K562 (cell line): ENCODE measurements around the gene SIRPB2. TPM values are rescaled to one million over a fixed set of nuclear protein-coding genes. Genes with fewer than 3 reads are reported as not detected.
A peak's percentile ranks its signal among the peaks of the same experiment; 100 is the strongest.

Source experiments
- BRD9 ChIP-seq: fragments of 450-650 bp; IDR thresholded peaks from 2 replicates; pipeline ENCODE4 v1.6.1; 2018; ENCODE audit warnings: low read depth; ENCODE audit not compliant: partially characterized antibody
- CTBP1 ChIP-seq: fragments of 450-650 bp; IDR thresholded peaks from 2 replicates; pipeline ENCODE4 v1.6.1; 2016; ENCODE audit warnings: borderline replicate concordance
- GTF2E2 ChIP-seq: fragments of 200-800 bp; sonication (Bioruptor generic); IDR thresholded peaks from 2 replicates; pipeline ENCODE4 v1.6.1; 2016; ENCODE audit warnings: missing genetic modification characterization, missing compliant biosample characterization
- HDAC6 ChIP-seq: IDR thresholded peaks from 2 replicates; pipeline ENCODE4 v1.6.1; 2012; ENCODE audit warnings: low read depth, mild to moderate bottlenecking, control low read depth, inconsistent platforms, low read length, moderate library complexity
- NELFE ChIP-seq: IDR thresholded peaks from 2 replicates; pipeline ENCODE4 v1.6.1; 2011; ENCODE audit warnings: mild to moderate bottlenecking; ENCODE audit not compliant: insufficient read depth, insufficient read length
- NFE2L1 ChIP-seq: fragments of 450-650 bp; IDR thresholded peaks from 2 replicates; pipeline ENCODE4 v1.6.1; 2016; ENCODE audit warnings: missing genetic modification characterization, low read depth, mild to moderate bottlenecking, missing compliant biosample characterization, moderate library complexity, borderline replicate concordance
- XRCC5 ChIP-seq: fragments of 200-400 bp; formaldehyde crosslinking; IDR thresholded peaks from 2 replicates; pipeline ENCODE4 v1.6.1; 2017; ENCODE audit warnings: low read depth, mild to moderate bottlenecking, low read length
- ZEB2 ChIP-seq: fragments of 450-650 bp; IDR thresholded peaks from 2 replicates; pipeline ENCODE4 v1.6.1; 2016
- ZNF217 ChIP-seq: sonication (generic); formaldehyde crosslinking; IDR thresholded peaks from 2 replicates; pipeline ENCODE4 v1.8.0; 2022; ENCODE audit warnings: mild to moderate bottlenecking, missing genetic modification reagents
- polyA plus RNA-seq, 8 experiments: library from polyadenylated mRNA; depleted of rRNA in 4 of 8; stranded (reverse) in 5 of 8; unstranded in 3 of 8; fragments of >200 nt; fragmentation: Nextera tagmentation in 2 of 8; fragmentation: Illumina TruSeq in 1 of 8; extraction: Ambion mirVana in 2 of 8; extraction: Trizol in 1 of 8; gene quantifications; 2 replicates each; pipeline versions ENCODE4 v1.2.1 to v1.2.3, GENCODE V29; 2011 to 2014; ENCODE audit warnings: inconsistent platforms in 1 of 8, missing spikeins in 1 of 8
- total RNA-seq, 7 experiments: library from RNA; depleted of rRNA in 6 of 7; stranded (reverse); fragments of >200 nt in 6 of 7; fragmentation: Illumina TruSeq in 2 of 7; extraction: Trizol in 2 of 7; gene quantifications; 2 replicates each; pipeline versions ENCODE4 v1.2.1 to v1.2.3, GENCODE V29; 2011 to 2021; ENCODE audit warnings: low replicate concordance in 1 of 7
- TF ChIP-seq, protein P1 (sequence below), 2 experiments: IDR thresholded peaks in 1 of 2; conservative IDR thresholded peaks in 1 of 2; 2 replicates each; pipeline ENCODE4 v1.6.1; 2016; ENCODE audit warnings: low read depth in 2 of 2, mild to moderate bottlenecking in 1 of 2, missing compliant biosample characterization in 1 of 2, missing genetic modification characterization in 1 of 2, moderate library complexity in 1 of 2
- TF ChIP-seq, protein P2 (sequence below), 2 experiments: fragments of 200-800 bp in 1 of 2; sonication (Bioruptor generic) in 1 of 2; sonication (generic) in 1 of 2; formaldehyde crosslinking in 1 of 2; IDR thresholded peaks in 1 of 2; conservative IDR thresholded peaks in 1 of 2; 2 replicates each; pipeline versions ENCODE4 v1.5.0 to v1.6.1; 2016 to 2020; ENCODE audit warnings: missing compliant biosample characterization in 1 of 2, missing genetic modification characterization in 1 of 2, missing genetic modification reagents in 1 of 2
- TF ChIP-seq, protein P3 (sequence below): IDR thresholded peaks from 3 replicates; pipeline ENCODE4 v1.6.1; 2011; ENCODE audit warnings: borderline replicate concordance, mild to moderate bottlenecking; ENCODE audit not compliant: insufficient read length, insufficient read depth
- TF ChIP-seq, protein P4 (sequence below): IDR thresholded peaks from 2 replicates; pipeline ENCODE4 v1.6.1; 2011; ENCODE audit warnings: borderline replicate concordance, low read depth, mild to moderate bottlenecking, moderate library complexity, low read length; ENCODE audit not compliant: insufficient read depth, poor library complexity, severe bottlenecking
- TF ChIP-seq, protein P5 (sequence below): sonication (generic); formaldehyde crosslinking; IDR thresholded peaks from 2 replicates; pipeline ENCODE4 v1.8.0; 2022; ENCODE audit warnings: missing genetic modification reagents, mild to moderate bottlenecking, borderline replicate concordance

SIRPB2 gene
- total and polyA plus RNA-seq, 9 of the 15 experiments (the other 6 are each of a cell fraction or from before 2014, with no cell fraction given) = 0.07 TPM; not detected in 7

DNA sequence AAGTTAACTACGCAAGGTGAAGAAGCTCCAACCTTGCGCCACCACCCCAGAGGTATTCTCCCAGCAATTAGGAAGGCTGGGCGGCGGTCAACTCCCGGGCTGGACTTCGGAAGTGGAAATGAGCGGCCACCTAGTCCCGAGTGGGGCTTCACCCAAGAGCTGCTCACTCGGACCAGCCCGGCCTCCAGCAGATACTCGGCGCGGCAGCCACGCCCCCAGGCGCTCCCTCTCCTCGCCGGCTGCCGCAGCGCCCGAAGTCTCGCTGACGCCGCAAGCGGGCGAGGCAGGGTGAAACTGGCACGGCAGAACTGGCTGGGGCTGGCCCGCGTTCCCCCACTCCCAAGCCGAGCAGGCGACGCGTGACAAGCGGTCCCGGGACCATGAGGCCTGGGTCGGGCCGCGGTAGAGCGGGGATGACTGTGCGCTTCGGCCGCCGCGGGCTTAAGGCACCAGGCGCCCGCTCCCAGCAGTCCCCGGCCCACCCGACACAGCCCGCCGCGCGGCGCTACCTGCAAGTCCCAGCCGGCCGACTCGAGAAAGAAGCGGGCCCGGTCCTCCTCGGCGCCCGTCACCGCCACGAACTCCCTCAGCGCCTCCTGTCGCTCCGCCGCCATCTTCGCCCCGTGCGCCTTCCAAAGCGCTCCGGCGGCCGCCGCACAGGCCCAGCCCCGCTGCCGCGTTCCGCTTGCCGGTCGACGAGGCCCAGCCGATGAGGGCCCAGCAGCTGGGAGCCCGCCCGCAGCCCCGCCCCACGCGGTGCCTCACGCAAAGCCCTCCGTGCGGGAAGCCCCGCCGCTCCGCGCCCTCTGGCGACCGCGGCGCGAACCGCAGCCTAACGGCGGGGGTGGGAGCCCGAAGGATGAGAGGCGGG lies 24.8 kb downstream of the SIRPB2 start, which contains the start of gene NSFL1C (continued):
- TF ChIP-seq CTBP1 = peak; percentile 82; the same call in 1 of the 2 replicates
- TF ChIP-seq ZEB2 = peak; percentile 90
- TF ChIP-seq HDAC6 = no peak
- TF ChIP-seq, protein P1, sequence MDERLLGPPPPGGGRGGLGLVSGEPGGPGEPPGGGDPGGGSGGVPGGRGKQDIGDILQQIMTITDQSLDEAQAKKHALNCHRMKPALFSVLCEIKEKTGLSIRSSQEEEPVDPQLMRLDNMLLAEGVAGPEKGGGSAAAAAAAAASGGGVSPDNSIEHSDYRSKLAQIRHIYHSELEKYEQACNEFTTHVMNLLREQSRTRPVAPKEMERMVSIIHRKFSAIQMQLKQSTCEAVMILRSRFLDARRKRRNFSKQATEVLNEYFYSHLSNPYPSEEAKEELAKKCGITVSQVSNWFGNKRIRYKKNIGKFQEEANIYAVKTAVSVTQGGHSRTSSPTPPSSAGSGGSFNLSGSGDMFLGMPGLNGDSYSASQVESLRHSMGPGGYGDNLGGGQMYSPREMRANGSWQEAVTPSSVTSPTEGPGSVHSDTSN (CRISPR knock-in tag; IDR thresholded peaks at IDR 0.05; ENCODE audit: low read depth) = no peak
- TF ChIP-seq, protein P1 (tag; conservative IDR thresholded peaks at IDR 0.05; ENCODE audit: low read depth) = no peak
- TF ChIP-seq, protein P2, sequence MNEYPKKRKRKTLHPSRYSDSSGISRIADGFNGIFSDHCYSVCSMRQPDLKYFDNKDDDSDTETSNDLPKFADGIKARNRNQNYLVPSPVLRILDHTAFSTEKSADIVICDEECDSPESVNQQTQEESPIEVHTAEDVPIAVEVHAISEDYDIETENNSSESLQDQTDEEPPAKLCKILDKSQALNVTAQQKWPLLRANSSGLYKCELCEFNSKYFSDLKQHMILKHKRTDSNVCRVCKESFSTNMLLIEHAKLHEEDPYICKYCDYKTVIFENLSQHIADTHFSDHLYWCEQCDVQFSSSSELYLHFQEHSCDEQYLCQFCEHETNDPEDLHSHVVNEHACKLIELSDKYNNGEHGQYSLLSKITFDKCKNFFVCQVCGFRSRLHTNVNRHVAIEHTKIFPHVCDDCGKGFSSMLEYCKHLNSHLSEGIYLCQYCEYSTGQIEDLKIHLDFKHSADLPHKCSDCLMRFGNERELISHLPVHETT (CRISPR knock-in tag; conservative IDR thresholded peaks at IDR 0.05 in 1 of 2, IDR thresholded peaks at IDR 0.05 in 1 of 2) = peak in 1 of 2 experiments; percentile 83; a peak in 2 of 4 replicates
- no peak for TF ChIP-seq NFE2L1 (tag)
- TF ChIP-seq, protein P3, sequence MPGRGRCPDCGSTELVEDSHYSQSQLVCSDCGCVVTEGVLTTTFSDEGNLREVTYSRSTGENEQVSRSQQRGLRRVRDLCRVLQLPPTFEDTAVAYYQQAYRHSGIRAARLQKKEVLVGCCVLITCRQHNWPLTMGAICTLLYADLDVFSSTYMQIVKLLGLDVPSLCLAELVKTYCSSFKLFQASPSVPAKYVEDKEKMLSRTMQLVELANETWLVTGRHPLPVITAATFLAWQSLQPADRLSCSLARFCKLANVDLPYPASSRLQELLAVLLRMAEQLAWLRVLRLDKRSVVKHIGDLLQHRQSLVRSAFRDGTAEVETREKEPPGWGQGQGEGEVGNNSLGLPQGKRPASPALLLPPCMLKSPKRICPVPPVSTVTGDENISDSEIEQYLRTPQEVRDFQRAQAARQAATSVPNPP = no peak
- peak; percentile 96 for TF ChIP-seq GTF2E2 (tag)
- TF ChIP-seq, protein P4, sequence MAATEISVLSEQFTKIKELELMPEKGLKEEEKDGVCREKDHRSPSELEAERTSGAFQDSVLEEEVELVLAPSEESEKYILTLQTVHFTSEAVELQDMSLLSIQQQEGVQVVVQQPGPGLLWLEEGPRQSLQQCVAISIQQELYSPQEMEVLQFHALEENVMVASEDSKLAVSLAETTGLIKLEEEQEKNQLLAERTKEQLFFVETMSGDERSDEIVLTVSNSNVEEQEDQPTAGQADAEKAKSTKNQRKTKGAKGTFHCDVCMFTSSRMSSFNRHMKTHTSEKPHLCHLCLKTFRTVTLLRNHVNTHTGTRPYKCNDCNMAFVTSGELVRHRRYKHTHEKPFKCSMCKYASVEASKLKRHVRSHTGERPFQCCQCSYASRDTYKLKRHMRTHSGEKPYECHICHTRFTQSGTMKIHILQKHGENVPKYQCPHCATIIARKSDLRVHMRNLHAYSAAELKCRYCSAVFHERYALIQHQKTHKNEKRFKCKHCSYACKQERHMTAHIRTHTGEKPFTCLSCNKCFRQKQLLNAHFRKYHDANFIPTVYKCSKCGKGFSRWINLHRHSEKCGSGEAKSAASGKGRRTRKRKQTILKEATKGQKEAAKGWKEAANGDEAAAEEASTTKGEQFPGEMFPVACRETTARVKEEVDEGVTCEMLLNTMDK = peak; percentile 59
- TF ChIP-seq NELFE = no peak
- no peak for TF ChIP-seq BRD9
- TF ChIP-seq, protein P5, sequence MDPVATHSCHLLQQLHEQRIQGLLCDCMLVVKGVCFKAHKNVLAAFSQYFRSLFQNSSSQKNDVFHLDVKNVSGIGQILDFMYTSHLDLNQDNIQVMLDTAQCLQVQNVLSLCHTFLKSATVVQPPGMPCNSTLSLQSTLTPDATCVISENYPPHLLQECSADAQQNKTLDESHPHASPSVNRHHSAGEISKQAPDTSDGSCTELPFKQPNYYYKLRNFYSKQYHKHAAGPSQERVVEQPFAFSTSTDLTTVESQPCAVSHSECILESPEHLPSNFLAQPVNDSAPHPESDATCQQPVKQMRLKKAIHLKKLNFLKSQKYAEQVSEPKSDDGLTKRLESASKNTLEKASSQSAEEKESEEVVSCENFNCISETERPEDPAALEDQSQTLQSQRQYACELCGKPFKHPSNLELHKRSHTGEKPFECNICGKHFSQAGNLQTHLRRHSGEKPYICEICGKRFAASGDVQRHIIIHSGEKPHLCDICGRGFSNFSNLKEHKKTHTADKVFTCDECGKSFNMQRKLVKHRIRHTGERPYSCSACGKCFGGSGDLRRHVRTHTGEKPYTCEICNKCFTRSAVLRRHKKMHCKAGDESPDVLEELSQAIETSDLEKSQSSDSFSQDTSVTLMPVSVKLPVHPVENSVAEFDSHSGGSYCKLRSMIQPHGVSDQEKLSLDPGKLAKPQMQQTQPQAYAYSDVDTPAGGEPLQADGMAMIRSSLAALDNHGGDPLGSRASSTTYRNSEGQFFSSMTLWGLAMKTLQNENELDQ (CRISPR knock-in tag) = no peak
- no peak for TF ChIP-seq ZNF217 (CRISPR knock-in tag)
- peak; percentile 91 for TF ChIP-seq XRCC5
